ENCODE measurements around the gene GABRR3.
A peak's percentile ranks its signal among the peaks of the same experiment; 100 is the strongest.

Gene GABRR3

DNA sequence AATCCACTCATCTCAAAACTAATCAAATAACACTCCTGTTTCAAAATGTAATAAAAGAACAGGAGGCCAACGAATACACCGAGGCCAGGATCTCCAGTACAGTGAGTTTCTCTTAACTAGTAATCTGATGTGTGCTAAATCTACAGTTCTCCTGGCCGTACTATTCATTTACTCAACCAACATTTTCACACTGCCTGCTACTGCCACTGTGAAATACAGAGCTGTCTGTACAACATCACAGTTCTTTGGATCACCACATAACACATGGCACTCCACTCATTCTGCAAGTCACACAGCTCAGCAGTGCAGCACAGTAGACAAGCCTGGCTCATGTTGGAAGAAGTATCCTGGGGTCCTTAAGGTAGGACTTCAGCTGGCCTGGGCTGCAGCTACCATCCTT, 84.8 kb downstream of the GABRR3 start:
- H3K4me3 ChIP-seq (ENCODE audit: low read depth, low read length), result no peak overlapping the region
- DNase-seq (ENCODE audit: low read depth), result no peak
- no peak for TF ChIP-seq CTCF (conservative IDR thresholded peaks at IDR 0.05; ENCODE audit: low read depth, low read length)

DNA sequence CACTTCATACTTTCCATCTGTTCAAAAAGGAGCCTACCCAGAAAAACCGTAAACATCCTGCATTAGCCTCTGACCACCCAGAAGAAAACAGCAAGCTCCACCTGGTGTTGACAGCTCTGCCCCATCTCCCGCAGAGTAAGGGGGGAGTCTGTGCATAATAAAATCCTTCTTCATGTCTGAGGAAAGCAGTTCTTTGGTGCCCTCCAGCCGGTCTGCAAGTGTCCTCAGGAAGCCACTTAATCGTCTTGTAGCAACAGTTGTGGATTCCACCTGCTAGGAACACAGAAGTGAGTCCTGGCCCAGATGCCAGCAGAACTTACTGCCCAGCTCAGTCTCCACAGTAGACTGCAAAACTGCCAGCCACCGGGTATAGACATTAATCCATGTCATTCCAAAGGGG, 85.4 kb downstream of the GABRR3 start:
- DNase-seq (ENCODE audit: low read depth), result no peak
- TF ChIP-seq CTCF (conservative IDR thresholded peaks at IDR 0.05; ENCODE audit: low read depth, low read length), result no peak
- H3K4me3 ChIP-seq (ENCODE audit: low read depth, low read length), result no peak overlapping the region

GRCh38 chr3:97949110-97949485, 86.0 kb downstream of the GABRR3 start:
- no peak for TF ChIP-seq CTCF (conservative IDR thresholded peaks at IDR 0.05; ENCODE audit: low read depth, low read length)
- no peak overlapping the region for H3K4me3 ChIP-seq (ENCODE audit: low read depth, low read length)
- no peak for DNase-seq (ENCODE audit: low read depth)

GRCh38 chr3:97948351-97949109, 86.6 kb downstream of the GABRR3 start:
- DNase-seq (ENCODE audit: low read depth), result no peak
- no peak for TF ChIP-seq CTCF (conservative IDR thresholded peaks at IDR 0.05; ENCODE audit: low read depth, low read length)
- H3K4me3 ChIP-seq (ENCODE audit: low read depth, low read length), result no peak overlapping the region

DNA sequence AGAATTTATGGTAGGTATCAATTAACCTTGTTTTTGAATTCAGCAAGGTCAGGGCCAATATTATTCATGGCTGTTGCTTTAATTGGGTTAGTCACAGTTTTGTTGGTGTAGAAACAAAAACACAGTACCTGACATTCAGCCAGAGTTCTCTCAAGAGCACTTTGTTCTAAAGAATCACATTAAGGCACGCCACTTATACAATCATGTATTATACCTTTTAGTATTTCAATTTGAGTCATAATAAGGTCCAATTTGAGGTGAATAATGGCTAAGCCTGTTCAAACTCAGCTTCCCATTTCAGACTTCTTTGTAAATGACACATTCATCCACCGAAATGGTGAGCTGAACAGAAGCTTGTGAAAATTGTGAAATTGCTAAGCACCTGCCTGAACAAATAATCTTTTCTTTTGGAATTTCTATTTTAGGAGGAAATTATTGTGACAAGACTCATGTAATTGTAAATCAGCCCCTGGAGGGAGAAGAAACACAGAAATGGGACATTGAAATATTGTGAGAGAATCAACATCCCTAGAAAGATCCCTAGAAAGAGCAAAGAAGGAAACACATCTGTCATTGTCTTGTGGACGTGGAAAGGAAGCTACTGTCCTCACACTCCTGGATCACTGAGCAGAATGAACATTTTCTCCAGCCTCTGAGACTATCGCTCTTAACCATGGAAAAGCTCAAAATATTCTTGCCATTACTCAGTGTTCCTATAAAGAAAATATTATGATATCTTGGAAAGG, 92.1 kb downstream of the GABRR3 start:
- DNase-seq (ENCODE audit: low read depth), result no peak
- TF ChIP-seq CTCF (conservative IDR thresholded peaks at IDR 0.05; ENCODE audit: low read depth, low read length), result no peak
- no peak overlapping the region for H3K4me3 ChIP-seq (ENCODE audit: low read depth, low read length)

DNA sequence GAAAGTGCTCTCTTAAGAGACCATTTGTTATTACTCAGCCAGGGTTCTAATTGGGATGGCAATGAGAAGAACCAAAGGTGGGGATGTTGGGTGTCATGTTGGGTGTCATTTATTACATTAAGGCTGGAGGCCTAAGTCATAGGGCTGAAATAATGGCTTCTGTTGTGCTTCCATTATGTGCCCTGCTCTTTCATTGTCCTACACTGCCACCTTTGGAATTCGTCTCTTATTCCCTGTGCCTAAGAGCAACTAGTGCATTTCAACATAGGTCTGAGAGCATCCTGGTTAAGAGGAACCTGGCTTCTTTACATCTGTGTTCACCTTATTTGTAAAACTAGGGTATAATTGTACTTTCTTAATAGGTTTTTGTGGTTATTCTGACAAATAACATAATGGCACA, 95.1 kb downstream of the GABRR3 start:
- TF ChIP-seq CTCF (conservative IDR thresholded peaks at IDR 0.05; ENCODE audit: low read depth, low read length), result no peak
- DNase-seq (ENCODE audit: low read depth), result peak; percentile 22
- no peak overlapping the region for H3K4me3 ChIP-seq (ENCODE audit: low read depth, low read length)

Measured in choroid plexus epithelial cell (primary cell).